GM19395 (cell line): ENCODE results near the gene HMG20A.

ENCODE experiments used
- ATAC-seq: cut with Tn5 transposase; IDR thresholded peaks from one replicate; pipeline ENCODE4 v1.9.1; 2021; ENCODE audit warnings: mild to moderate bottlenecking, moderate library complexity; ENCODE audit not compliant: unreplicated experiment

HMG20A gene

GRCh38 chr15:77532846-77533245 is 112.2 kb downstream of the HMG20A start:
- ATAC-seq = no peak

- ATAC-seq = no peak
Measured at GRCh38 chr15:77533578-77534430, 113.1 kb downstream of the HMG20A start.
